DMS 273 (cell line): ENCODE data around the gene GPRIN2.
"Not testable (repeated sequence)": the region's sequence is repeated elsewhere in the genome, so short reads cannot be mapped to it uniquely, and the experiment has no call there.

Experiments used
- DNase-seq: peaks from one replicate; lab custom pipeline; 2025; ENCODE audit not compliant: unreplicated experiment; lab: John Stamatoyannopoulos, UW

Gene GPRIN2

DNA sequence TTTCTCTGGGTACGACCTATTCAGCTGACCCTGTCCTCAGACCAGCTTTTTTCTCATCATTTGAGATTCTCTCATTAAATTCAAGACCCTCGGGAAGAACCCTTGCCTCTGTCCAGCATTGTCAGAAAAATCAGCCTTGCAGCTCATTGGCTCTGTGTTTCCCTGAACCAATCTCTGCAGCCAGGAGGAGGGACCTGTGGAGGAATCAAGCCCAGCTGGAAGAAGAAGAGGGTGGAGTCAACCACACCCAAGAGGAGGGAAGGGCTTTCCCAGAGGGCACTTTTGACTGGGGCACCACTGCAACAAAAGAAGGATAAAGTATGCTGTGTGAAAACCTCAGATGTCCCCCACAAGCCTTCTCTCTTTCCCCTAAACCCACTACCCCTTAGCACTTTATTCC is 14.2 kb upstream of the GPRIN2 start:
- DNase-seq: not testable (repeated sequence)

DNA sequence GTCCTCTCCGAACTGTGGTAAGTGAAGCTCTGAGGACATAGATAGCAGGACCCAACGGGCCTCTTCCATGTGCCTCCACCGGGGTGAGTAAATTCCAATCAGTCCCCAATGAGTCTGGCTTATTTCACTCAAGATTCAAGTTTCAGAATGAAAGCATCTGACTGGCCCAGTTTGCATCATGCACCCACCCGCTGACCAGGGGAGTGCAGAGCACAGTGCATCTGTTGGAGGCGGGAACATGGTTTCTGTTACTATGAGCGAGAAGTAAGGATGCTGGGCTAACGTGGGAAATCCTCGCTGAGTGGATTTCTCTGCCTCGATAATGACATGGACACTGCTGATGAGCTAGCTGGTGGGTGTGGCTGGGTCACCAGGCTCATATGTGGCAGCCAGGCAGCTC is 10.7 kb upstream of the GPRIN2 start:
- not testable (repeated sequence) for DNase-seq

DNA sequence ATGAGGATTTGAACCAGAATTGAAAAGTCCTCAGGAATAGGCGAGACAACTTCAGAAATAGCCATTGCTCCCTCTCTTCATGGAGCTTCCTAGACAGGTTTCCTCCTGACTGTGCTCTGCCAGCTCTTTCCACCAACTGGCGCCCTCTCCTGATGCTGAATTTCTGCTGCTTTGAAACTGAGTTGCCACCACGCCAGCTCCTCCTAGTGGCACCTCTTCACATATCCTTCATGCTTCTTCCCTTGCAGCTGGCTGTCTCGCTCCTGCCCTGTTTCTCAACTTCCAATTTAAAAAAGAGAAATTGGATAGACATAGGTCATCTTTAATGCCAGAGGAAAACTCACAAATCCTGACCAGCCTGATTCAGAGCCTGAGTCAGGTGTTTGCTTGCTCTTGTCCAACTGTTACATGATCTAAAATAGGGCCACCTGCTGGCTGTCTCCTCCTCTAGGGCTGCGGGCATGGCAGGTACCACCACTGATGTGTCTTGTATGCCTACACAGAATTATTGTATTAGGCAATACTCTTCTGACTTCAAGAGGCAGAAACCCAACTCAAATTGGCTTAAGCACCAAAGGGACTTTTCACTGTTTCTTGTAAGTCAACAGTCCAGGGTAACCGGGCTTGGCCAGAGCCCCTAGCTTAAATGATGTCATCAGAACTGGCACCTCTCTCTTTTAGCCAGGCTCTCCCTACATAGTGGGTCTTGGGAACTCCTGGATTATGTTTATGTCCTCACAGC is 9.3 kb upstream of the GPRIN2 start:
- peak; percentile 72 for DNase-seq

DNA sequence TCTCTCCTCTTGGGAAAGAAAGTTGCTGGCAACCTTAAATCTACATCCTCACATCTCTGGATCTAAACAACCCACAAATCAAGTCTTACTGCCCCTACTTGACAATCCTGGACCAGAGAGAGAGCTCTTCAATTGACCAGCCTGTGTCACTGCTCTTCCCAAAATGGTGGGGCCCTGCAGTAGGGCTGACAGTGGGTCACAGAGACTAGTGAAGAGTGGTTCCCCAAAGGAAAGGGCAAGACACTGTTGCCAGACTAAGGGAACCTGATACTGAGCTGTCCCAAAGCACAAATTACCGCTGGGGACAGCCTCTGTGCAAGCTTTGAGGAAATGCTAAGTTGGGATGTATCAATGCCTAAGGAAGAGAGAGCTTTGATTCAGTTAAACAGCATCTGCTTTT is 4.5 kb upstream of the GPRIN2 start:
- no peak for DNase-seq

DNA sequence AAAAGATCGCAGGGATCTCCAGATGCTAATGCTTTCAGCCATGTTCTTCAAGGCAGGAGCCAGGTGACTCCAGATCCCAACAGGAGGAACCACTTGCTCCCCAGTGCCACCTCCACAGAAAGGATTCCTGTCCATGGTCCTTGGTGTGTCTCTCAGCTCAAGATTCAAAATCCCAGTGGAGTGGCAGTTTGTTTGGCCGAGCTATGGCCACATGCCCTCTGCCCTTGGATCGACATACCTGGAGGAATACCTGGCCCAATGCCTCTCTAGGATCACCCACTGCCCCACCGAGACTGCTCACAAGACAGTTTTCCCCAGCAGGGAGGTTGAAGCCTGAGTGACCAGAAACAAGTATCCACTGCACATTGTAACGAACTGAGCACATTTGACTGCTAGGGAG is 3.9 kb upstream of the GPRIN2 start:
- no peak for DNase-seq

DNA sequence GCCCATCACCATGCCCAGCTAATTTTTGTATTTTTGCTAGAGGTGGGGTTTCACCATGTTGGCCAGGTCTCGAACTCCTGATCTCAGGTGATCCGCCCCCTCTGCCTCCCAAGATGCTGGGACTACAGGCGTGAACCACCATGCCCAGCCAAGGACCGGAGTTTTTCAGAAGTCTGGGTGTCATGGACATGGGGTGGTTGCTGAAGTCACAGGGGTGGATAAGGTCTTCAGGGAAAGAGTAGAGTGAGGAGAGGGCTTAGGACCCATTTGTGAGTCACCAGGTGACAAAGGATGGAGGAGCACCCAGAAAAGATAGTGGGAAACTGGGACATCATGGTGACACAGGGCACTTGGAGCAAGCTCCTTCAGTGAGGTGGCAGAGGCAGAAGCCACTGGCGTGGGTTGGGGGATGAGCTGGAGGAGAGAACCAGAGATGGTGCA is 2.8 kb upstream of the GPRIN2 start:
- DNase-seq: no peak

DNA sequence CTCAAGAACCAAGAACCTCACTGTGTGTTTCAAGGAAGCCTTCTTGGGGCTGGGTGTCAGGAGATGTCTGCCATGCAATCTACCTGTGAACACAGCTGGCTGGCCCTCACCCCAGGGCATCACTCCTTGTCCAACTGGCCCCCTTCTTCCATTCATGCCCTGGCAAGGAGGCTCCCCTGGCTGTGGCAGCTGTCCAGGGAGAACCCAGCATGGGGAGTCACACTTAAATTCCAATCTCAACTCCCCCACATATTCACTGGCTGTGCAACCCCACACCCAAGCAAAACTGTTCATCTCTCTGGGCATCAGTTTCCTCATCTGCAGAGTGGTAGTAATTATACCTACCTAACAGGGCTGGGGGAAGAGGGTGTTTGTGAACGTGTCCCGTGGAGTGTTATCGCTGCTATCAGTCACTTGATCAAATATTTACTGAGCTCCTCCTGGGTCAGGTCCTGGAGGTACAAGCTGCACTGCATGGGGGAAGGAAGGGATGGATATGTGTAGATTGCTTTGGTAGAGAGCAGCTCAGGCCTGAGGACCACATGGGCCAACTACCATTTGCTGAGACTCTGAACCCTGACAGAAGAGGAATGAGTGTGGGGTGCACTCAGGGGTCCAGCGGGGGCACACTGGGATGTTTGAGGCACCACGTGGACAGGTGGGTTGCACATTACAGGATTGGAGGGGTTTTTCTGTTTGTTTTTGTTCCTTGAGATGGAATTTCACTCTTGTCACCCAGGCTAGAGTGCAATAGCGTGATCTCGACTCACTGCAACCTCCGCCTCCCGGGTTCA is 2.1 kb upstream of the GPRIN2 start:
- DNase-seq: no peak

DNA sequence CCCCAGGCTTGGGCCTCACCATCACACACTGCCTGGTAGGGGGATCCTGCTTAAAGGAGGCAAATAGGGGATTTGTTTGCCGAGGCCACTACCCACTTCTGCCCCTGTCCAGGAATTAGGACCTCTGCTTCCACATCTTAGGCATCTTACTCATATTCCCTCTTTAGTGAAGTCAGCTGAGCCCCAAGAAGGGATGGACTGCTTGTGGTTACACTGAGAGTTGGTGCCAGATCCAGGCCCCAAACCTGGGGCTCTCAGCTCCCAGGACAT is 1.6 kb upstream of the GPRIN2 start:
- no peak for DNase-seq

DNA sequence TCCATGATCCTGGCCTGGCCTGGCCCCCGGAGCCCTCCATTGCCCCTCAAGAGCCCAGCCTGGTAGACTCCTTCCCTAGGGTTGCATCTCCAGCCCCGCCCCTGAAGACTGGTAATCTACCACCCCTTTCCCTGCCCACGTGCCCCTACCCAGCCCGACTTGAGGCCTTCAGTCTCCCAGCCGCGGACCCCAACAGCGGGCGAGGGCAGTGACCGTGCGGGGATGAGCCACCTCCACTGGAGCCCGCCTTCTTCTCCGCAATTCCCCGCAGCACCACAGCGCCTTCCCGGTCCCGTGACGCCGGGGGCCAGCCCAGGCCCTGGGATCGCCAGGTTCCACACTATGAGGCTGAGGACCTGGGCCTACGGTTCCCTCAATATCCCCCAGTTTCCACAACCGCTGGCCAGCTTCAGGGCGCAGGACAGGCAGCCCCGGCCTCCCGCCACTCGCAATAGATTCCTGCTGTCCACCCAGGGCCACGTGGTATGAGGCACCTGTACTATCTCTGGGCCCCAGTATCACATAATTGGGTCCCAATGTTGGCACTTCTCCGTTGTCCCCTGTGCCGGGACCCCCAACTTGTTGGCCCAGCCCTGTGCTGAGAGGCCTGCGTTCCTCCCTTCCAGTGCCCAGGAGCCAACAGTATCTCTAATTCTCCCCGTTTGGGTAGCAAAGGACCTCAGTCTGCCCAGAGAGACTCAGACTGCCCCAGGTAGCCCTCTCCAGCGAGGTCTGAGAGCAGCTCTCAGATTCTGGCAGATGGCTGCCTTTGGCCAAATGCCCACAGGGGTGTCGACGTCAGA is 1.1 kb upstream of the GPRIN2 start:
- DNase-seq: peak; percentile 74

DNA sequence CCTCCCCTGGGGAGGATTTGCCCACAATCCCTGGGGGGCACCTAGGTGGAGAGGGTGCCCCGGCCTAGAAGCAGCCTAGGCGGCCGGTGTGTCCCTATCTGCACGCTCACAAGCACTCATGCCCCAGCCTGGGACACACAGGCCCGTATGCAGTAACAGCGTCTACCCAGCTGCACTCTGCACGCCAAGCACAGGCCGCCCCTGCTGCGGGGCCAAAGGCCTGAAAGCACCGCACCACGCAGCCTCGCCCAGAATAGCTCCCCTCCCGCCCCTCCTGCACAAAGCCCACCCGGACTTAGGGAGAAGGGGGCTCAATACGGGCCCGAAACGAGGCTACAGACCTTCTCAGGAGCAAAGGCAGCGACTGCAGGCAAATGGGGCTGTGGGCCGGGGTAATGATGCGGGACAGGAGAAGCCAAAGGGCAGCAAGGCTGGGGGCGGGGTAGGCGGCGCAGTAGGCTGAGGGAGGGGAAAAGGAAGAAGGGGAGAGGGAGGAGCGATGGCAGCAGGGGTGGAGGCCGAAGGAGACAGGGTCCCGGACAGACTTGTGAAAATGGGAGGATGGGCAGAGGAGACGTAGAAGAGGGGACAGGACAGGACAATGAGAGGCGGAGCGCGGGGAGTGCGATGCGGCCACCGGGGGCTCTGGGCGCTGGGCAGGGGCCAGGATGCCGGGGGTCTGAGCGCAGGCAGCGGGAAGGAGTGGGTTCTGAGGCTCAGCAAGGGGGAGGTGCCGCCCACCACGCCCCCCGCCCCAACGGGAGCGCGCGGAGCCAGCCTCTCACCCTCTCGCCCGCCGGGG is 544 bp downstream of the GPRIN2 start:
- DNase-seq: no peak

DNA sequence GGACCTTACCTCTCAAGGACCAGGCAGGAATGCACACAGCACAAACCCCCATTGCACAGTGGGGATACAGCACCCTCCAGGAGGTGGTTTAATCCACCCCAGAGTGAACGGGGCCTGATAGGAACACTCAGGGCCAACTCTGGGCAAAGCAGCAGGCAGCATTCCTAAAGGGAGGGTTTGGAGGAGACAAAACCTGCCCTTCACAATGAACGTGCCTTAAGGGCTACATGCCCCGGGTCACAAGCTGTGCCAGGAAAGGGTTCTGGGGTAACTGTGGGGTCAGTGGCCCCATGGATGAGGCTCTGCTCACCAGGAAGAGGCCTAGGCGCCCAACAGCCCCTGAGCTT is 1.1 kb downstream of the GPRIN2 start:
- no peak for DNase-seq

DNA sequence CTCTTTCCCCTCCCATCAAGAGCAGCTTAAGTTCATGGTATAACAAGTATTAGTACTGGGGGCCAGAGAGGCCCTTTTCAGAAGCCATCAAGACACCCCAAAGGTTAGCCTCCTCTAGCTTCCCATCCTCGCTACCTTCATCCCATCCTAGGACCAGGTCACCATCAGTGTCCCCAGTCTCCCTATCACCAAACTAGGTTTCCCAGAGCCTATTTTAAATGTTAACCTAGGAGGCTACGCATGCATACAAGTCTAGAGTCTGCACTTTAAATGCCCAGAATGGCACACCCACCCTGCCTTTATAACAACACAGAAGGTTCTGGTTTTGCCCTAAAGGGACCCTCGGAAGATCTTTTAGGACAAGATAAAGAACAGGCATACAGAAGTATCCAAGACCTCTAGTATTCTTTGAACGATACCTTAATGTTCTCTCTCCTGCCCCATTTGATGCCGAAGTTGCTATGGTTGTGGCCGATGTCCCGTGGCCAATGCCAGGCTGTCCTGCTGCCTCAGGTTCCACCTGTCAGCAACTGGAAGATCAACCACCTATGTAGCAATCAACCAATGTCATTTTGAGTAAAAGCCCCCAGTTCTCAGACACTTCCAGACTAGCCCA is 2.2 kb downstream of the GPRIN2 start:
- DNase-seq: no peak

DNA sequence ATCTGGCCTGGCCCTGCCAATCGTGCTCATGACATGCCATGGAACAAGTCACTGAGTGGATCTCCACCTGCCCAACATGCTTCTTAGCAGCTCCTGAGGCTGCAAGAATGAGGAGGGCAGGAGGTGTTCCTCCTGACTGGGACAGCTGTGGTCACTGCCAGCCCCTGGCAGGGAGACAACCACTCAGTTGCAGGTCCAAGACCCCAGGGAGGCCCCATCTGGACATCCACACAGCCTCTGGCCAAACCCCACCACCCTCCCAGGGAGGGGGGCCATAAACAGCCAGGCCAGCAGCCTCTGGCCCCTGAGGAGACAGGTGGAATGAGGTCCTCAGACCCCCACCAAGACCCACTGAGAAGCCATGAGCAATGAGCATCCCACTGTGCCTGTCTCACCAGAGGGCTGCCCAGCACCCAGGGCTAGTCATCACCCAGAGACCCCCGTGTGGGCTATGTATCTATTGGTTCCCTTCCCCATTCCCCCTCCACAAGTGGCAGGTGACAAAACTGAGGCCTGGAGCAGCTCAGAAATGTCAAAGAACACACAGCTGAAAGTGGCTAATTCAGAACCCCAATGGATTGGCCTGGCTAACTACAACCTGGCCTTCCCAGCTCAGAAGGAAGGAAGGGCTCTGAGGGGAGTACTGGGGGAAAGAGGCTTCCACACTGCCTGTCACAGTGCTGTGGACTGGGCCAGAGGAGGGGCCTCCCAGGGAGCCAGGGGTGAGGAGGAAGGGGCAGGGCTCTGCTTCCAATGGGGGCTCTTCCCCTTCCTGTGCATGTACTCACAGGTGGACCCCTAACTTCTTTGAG is 3.0 kb downstream of the GPRIN2 start:
- no peak for DNase-seq

DNA sequence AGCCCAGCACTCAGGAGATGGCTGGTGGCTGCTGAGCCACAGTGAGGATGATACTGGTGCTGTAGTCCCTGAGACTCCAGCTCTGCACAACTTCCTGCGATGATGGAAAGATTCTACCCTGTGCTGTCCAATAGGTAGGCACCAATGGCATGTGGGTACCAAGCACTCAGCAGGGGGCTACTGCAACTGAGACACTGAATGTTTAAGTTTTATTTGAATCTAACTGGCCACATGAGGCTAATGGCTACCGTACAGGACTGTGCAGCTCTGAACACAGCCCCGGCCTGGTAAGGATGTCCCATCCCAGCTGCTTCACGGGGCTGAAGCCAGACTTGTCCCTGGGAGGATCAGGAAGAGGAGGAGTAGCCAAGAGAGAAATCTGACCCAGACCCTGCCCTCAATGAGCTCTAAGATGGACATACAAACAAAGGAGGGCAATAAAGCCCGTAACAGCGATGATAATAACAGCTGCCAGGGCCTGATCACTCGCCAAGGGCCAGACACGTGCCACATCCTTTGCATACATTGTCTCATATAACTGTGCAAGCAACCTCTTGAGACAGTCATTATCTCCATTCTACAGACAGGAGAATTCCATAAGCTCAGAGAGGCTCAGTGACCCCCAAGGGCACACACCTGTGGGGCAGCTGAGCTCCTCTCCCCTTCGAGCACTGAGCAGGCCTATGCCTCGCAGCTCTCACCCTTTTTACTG is 3.8 kb downstream of the GPRIN2 start:
- DNase-seq: no peak

DNA sequence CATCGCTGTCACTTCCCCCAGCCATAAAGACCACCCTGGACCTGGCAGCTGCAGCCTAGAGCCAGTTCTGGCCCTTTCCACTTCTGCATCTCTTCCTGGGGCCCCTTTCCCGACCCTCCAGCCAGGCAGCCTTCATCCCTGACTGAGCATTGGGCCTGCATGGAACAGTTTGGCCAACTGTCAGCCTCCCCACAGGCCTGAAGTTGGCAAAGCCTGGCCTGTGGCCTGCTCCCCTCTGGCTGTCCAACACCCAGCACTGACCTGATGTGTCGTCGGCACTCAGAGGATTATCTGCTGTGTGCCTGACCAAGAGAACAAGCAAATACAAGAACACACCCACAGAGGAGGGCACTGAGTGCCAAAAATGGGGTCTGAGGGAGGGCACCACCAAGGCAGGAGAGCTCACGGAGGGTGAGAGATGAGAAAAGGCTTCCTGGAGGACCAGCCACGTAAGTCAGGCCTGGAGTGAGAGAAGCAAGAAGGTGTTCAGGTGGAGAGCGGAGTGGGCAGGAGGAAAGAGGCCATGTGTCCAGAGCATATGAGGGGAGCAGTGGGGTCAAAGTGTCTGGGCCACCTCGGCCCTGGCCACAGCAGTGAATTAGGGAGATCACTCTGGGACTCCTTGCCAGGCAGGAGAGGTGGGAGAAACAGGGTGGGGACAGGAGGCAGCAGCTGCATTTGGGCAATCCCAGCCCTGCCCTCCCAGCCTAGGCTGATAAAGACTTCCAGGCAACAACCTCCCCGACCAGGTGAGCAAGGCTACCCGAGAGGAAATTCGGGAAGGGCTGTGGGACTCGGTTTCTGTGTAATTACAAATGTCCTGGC is 4.5 kb downstream of the GPRIN2 start:
- no peak for DNase-seq

DNA sequence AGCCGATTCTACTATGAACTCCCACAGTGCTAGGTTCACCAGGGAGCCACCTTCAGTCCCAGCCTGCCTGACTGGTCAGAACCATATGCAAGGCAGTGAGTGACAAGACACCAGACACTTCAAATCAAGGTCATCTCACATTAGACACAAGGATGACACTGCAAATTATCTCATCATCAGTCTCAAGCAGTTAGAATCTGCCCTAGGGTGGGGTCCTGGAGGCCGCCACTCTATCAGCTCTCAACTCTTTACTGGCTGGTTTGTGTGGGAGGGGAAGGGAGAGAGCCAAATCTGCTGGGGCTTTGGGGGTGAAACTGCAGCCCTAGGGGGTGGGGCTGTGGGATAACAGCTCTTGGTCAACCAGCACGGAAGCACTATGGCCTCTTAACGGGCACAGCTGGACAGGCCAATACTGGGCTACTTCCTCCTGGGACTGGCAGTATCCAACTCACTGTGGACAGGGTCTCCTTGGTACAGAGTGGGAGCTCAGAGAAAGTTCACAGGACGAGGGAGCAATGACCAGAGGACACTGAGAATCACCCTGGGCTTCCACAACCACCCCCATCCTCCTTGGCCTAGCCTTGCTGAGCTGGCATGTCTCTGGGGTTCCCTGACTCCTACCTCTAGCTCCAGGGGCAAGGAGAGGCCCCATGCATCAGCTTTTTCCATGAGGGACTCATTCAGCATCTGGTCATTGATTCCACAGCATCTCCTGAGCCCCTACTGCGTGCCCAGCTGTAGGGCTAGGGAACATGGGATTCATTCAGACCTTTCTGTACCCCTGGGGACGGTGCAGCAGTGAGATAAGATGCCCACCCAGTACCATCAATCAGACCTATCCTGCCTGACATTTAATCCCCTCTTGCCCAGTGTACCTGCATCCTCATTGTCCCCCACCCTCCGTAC is 5.4 kb downstream of the GPRIN2 start:
- no peak for DNase-seq

DNA sequence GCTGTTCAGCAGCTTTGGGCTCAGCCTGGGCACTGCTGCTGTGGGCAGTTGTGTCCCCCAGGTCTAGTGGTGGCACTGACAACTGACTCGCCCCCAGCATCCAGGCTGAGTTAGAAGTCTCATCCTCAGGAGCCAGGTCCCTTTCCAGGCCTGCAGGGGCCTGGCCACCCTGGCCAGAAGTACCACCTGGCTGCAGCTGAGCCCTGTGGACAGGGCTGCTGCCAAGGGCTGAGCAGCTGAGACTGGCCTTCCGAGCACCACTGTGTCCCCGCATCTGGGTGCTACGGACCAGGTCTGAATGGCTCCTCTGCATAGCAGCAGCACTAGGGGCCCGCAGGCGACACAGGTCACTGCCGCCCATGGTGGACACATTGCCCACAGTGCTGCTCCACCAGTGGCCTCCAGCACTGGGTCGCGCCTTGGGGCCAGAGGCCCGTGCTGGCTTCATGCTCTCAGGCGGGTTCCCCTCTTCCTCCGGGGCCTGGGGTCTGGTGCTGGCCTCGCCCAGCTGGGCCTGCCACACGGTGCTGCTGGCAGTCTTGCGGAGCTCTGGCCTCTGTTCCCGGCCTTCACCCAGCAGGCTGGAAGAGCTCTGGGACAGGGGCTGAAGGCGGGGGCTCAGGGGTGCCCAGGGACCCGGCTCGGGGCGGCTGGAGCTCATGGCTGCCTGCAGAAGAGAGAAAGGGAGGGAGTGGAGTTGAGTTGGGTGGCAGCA is 6.2 kb downstream of the GPRIN2 start:
- DNase-seq: peak; percentile 32
